ENCODE data around the gene ARHGAP28. TPM values are rescaled to one million over a fixed set of nuclear protein-coding genes. Genes with fewer than 3 reads are reported as not detected.

Gene ARHGAP28
- polyA plus RNA-seq, 1 of the 3 experiments (the other 2 are of a cell fraction), result 0.99 TPM

DNA sequence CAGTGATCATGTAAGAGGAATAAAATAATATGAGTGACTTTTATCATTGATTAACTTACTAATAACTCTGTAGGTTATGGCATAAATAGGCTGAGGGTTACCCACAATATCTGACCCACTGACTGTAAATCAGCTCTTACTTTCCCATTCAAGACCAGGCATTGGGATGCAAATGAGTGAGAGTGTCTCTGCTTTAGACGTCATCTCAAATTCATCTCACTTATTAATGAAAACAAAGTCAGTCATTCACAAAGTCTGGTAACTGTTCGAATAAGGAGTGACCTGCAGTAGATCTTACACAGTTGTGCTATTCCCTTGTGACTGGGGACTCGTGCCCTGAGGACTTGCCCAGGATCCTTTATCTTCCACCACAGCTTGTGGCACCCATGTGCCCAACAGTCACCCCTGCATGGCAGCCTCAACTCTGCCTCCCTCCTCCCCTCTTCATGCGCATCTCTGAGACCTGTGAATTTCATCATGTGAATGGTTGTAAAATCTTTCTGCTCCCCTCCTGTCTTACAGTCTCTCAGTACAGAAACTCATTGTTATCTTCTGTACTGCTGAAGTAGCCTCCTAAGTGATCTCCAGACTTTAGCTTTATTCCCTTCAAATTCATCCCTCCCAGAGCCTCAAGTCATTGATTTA, 131.4 kb downstream of the ARHGAP28 start:
- no peaks in the 10 kb centered on the region for H3K36me3 ChIP-seq (replicated peaks in 1 of 2; ENCODE audit: control insufficient read depth in 1 of 2, insufficient read depth in 2 of 2, low read length in 1 of 2)
- no peak overlapping the region for H3K4me3 ChIP-seq (ENCODE audit: low read depth in 2 of 2, low read length in 1 of 2)
- H3K9me2 ChIP-seq, result no peaks in the 10 kb centered on the region
- H3K9me3 ChIP-seq, result no peaks in the 10 kb centered on the region
- TF ChIP-seq, protein P1, sequence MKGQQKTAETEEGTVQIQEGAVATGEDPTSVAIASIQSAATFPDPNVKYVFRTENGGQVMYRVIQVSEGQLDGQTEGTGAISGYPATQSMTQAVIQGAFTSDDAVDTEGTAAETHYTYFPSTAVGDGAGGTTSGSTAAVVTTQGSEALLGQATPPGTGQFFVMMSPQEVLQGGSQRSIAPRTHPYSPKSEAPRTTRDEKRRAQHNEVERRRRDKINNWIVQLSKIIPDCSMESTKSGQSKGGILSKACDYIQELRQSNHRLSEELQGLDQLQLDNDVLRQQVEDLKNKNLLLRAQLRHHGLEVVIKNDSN (IDR thresholded peaks at IDR 0.05; ENCODE audit: borderline replicate concordance, low read depth), result no peak
- no peak for TF ChIP-seq RFX5 (IDR thresholded peaks at IDR 0.05; ENCODE audit: low read length)
- TF ChIP-seq, protein P2, sequence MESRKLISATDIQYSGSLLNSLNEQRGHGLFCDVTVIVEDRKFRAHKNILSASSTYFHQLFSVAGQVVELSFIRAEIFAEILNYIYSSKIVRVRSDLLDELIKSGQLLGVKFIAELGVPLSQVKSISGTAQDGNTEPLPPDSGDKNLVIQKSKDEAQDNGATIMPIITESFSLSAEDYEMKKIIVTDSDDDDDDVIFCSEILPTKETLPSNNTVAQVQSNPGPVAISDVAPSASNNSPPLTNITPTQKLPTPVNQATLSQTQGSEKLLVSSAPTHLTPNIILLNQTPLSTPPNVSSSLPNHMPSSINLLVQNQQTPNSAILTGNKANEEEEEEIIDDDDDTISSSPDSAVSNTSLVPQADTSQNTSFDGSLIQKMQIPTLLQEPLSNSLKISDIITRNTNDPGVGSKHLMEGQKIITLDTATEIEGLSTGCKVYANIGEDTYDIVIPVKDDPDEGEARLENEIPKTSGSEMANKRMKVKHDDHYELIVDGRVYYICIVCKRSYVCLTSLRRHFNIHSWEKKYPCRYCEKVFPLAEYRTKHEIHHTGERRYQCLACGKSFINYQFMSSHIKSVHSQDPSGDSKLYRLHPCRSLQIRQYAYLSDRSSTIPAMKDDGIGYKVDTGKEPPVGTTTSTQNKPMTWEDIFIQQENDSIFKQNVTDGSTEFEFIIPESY (IDR thresholded peaks at IDR 0.05; ENCODE audit: borderline replicate concordance, low read depth), result no peak
- TF ChIP-seq GABPA (IDR thresholded peaks at IDR 0.05; ENCODE audit: low read depth), result no peak
- no peak for TF ChIP-seq RCOR1 (IDR thresholded peaks at IDR 0.05; ENCODE audit: low read length)
- TF ChIP-seq, protein P3, sequence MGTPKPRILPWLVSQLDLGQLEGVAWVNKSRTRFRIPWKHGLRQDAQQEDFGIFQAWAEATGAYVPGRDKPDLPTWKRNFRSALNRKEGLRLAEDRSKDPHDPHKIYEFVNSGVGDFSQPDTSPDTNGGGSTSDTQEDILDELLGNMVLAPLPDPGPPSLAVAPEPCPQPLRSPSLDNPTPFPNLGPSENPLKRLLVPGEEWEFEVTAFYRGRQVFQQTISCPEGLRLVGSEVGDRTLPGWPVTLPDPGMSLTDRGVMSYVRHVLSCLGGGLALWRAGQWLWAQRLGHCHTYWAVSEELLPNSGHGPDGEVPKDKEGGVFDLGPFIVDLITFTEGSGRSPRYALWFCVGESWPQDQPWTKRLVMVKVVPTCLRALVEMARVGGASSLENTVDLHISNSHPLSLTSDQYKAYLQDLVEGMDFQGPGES (IDR thresholded peaks at IDR 0.05; ENCODE audit: low read depth, low read length), result no peak
- no peak for TF ChIP-seq RAD21 (IDR thresholded peaks at IDR 0.05; ENCODE audit: low read length)
- no peak for TF ChIP-seq ELF1 (IDR thresholded peaks at IDR 0.05)
- TF ChIP-seq NRF1 (IDR thresholded peaks at IDR 0.05; ENCODE audit: low read depth, low read length), result no peak
- TF ChIP-seq SIN3A (IDR thresholded peaks at IDR 0.05; ENCODE audit: borderline replicate concordance, low read depth, low read length), result no peak
- TF ChIP-seq TAF1 (IDR thresholded peaks at IDR 0.05; ENCODE audit: borderline replicate concordance, low read depth, low read length), result no peak
- TF ChIP-seq CHD2 (IDR thresholded peaks at IDR 0.05; ENCODE audit: low read length, partially characterized antibody), result no peak
- TF ChIP-seq, protein P4, sequence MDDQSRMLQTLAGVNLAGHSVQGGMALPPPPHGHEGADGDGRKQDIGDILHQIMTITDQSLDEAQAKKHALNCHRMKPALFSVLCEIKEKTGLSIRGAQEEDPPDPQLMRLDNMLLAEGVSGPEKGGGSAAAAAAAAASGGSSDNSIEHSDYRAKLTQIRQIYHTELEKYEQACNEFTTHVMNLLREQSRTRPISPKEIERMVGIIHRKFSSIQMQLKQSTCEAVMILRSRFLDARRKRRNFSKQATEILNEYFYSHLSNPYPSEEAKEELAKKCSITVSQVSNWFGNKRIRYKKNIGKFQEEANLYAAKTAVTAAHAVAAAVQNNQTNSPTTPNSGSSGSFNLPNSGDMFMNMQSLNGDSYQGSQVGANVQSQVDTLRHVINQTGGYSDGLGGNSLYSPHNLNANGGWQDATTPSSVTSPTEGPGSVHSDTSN (IDR thresholded peaks at IDR 0.05), result no peak
- TF ChIP-seq JUND (IDR thresholded peaks at IDR 0.05), result no peak
- no peak for TF ChIP-seq FOXM1 (IDR thresholded peaks at IDR 0.05; ENCODE audit: low read depth)
- no peak for TF ChIP-seq MXI1 (IDR thresholded peaks at IDR 0.05; ENCODE audit: low read depth, low read length)
- TF ChIP-seq EZH2phosphoT487 (IDR thresholded peaks at IDR 0.05; ENCODE audit: borderline replicate concordance, low read depth), result no peak
- TF ChIP-seq, protein P5, sequence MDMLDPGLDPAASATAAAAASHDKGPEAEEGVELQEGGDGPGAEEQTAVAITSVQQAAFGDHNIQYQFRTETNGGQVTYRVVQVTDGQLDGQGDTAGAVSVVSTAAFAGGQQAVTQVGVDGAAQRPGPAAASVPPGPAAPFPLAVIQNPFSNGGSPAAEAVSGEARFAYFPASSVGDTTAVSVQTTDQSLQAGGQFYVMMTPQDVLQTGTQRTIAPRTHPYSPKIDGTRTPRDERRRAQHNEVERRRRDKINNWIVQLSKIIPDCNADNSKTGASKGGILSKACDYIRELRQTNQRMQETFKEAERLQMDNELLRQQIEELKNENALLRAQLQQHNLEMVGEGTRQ (IDR thresholded peaks at IDR 0.05; ENCODE audit: borderline replicate concordance, low read depth, low read length), result no peak
- H3F3A ChIP-seq (replicated peaks; ENCODE audit: insufficient read depth), result no peaks in the 10 kb centered on the region
- no peak overlapping the region for H3K4me2 ChIP-seq
- POLR2A ChIA-PET, result no interaction called here
- CTCF ChIA-PET, result interaction anchor here (0.7 kb wide), 1 partner anchor 38 kb away, joined by 3 read pairs; no protein-coding TSS in a partner anchor
- H3K27me3 ChIP-seq (ENCODE audit: insufficient read depth), result no peaks in the 10 kb centered on the region
- no peak for DNase-seq
- no peaks in the 10 kb centered on the region for H3K4me1 ChIP-seq (ENCODE audit: control insufficient read depth in 1 of 2, insufficient read depth in 2 of 2, low read depth in 1 of 2, low read length in 1 of 2)
- no peaks in the 10 kb centered on the region for H3K79me2 ChIP-seq (ENCODE audit: insufficient read depth)
- no peak overlapping the region for H2AFZ ChIP-seq (ENCODE audit: low read depth)
- H3K27ac ChIP-seq (ENCODE audit: low read depth in 2 of 2, low read length in 1 of 2), result no peak overlapping the region
- H4K20me1 ChIP-seq (ENCODE audit: insufficient read depth), result no peaks in the 10 kb centered on the region
- no peak overlapping the region for H3K9ac ChIP-seq
- WGBS (ENCODE audit: low lambda C conversion rate), result 74% methylated on average over 4 of the region's 4 CpGs
